DND-41 (cell line): Measurements from ENCODE around the gene CT45A9.
"Not testable (repeated sequence)": the region's sequence is repeated elsewhere in the genome, so short reads cannot be mapped to it uniquely, and the experiment has no call there.

Experiments
- EZH2 ChIP-seq: IDR thresholded peaks from 3 replicates; pipeline ENCODE4 v1.6.1; 2012; ENCODE audit warnings: borderline replicate concordance, low read depth, mild to moderate bottlenecking, moderate library complexity, low read length, inconsistent platforms; ENCODE audit not compliant: severe bottlenecking
- TF ChIP-seq, protein P1 (sequence below): IDR thresholded peaks from 2 replicates; pipeline ENCODE4 v1.5.1; 2012; ENCODE audit warnings: borderline replicate concordance, low read length, moderate library complexity, mild to moderate bottlenecking; ENCODE audit not compliant: poor library complexity, severe bottlenecking; ENCODE audit errors: extremely low read depth

DNA sequence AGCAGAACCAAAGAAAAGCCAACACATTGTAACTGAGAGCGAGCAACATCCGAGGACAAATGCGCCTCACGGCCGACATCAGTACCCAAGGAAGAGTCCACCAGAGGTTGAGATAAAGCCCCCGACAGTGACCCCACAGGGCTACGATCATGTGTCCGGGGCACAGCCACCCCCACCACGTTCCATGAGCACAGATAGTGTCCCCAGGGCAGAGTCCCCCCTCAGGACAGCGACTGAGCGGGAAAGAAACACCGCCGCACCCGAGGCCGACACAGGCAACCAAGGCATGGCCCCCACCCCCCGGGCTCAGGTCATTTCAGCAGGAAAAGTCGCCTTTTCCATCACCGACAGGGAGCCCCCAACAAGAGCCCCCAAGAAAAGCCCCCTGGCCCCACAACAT, 16.6 kb upstream of the CT45A9 start:
- TF ChIP-seq, protein P1, sequence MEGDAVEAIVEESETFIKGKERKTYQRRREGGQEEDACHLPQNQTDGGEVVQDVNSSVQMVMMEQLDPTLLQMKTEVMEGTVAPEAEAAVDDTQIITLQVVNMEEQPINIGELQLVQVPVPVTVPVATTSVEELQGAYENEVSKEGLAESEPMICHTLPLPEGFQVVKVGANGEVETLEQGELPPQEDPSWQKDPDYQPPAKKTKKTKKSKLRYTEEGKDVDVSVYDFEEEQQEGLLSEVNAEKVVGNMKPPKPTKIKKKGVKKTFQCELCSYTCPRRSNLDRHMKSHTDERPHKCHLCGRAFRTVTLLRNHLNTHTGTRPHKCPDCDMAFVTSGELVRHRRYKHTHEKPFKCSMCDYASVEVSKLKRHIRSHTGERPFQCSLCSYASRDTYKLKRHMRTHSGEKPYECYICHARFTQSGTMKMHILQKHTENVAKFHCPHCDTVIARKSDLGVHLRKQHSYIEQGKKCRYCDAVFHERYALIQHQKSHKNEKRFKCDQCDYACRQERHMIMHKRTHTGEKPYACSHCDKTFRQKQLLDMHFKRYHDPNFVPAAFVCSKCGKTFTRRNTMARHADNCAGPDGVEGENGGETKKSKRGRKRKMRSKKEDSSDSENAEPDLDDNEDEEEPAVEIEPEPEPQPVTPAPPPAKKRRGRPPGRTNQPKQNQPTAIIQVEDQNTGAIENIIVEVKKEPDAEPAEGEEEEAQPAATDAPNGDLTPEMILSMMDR = not testable (repeated sequence)
- TF ChIP-seq EZH2 = not testable (repeated sequence)
